ENCODE measurements around the gene TTC9B.

DNA sequence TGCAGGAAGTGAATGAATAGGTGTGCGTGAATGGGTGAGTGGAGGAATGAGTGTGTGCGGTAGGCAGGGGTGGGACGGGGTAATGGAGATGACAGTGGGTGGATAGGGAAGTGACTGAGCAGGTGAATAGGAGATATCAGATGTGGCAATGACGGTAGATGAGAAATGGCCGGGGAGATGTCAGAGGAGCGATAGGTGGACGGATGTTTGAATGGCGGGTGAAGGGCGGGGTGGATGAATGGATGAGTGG is 1.5 kb downstream of the TTC9B start:
- TF ChIP-seq PPARA (CRISPR knock-in tag; IDR thresholded peaks at IDR 0.05; ENCODE audit: borderline replicate concordance) (no peak), OSR1 (CRISPR knock-in tag; IDR thresholded peaks at IDR 0.05) (no peak), RARB (CRISPR knock-in tag; IDR thresholded peaks at IDR 0.05) (no peak), GLIS3 (CRISPR knock-in tag; IDR thresholded peaks at IDR 0.05) (no peak)
- TF ChIP-seq, protein P1, sequence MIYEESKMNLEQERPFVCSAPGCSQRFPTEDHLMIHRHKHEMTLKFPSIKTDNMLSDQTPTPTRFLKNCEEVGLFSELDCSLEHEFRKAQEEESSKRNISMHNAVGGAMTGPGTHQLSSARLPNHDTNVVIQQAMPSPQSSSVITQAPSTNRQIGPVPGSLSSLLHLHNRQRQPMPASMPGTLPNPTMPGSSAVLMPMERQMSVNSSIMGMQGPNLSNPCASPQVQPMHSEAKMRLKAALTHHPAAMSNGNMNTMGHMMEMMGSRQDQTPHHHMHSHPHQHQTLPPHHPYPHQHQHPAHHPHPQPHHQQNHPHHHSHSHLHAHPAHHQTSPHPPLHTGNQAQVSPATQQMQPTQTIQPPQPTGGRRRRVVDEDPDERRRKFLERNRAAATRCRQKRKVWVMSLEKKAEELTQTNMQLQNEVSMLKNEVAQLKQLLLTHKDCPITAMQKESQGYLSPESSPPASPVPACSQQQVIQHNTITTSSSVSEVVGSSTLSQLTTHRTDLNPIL (CRISPR knock-in tag; IDR thresholded peaks at IDR 0.05; ENCODE audit: low read depth), result no peak
- TF ChIP-seq, protein P2, sequence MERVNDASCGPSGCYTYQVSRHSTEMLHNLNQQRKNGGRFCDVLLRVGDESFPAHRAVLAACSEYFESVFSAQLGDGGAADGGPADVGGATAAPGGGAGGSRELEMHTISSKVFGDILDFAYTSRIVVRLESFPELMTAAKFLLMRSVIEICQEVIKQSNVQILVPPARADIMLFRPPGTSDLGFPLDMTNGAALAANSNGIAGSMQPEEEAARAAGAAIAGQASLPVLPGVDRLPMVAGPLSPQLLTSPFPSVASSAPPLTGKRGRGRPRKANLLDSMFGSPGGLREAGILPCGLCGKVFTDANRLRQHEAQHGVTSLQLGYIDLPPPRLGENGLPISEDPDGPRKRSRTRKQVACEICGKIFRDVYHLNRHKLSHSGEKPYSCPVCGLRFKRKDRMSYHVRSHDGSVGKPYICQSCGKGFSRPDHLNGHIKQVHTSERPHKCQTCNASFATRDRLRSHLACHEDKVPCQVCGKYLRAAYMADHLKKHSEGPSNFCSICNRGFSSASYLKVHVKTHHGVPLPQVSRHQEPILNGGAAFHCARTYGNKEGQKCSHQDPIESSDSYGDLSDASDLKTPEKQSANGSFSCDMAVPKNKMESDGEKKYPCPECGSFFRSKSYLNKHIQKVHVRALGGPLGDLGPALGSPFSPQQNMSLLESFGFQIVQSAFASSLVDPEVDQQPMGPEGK (CRISPR knock-in tag; IDR thresholded peaks at IDR 0.05; ENCODE audit: borderline replicate concordance), result no peak
- TF ChIP-seq, protein P3, sequence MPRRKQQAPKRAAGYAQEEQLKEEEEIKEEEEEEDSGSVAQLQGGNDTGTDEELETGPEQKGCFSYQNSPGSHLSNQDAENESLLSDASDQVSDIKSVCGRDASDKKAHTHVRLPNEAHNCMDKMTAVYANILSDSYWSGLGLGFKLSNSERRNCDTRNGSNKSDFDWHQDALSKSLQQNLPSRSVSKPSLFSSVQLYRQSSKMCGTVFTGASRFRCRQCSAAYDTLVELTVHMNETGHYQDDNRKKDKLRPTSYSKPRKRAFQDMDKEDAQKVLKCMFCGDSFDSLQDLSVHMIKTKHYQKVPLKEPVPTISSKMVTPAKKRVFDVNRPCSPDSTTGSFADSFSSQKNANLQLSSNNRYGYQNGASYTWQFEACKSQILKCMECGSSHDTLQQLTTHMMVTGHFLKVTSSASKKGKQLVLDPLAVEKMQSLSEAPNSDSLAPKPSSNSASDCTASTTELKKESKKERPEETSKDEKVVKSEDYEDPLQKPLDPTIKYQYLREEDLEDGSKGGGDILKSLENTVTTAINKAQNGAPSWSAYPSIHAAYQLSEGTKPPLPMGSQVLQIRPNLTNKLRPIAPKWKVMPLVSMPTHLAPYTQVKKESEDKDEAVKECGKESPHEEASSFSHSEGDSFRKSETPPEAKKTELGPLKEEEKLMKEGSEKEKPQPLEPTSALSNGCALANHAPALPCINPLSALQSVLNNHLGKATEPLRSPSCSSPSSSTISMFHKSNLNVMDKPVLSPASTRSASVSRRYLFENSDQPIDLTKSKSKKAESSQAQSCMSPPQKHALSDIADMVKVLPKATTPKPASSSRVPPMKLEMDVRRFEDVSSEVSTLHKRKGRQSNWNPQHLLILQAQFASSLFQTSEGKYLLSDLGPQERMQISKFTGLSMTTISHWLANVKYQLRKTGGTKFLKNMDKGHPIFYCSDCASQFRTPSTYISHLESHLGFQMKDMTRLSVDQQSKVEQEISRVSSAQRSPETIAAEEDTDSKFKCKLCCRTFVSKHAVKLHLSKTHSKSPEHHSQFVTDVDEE (CRISPR knock-in tag; IDR thresholded peaks at IDR 0.05), result no peak
